ENCODE data around the gene PAPSS2.
"Not testable (repeated sequence)": the region's sequence is repeated elsewhere in the genome, so short reads cannot be mapped to it uniquely, and the experiment has no call there.

The PAPSS2 gene

DNA sequence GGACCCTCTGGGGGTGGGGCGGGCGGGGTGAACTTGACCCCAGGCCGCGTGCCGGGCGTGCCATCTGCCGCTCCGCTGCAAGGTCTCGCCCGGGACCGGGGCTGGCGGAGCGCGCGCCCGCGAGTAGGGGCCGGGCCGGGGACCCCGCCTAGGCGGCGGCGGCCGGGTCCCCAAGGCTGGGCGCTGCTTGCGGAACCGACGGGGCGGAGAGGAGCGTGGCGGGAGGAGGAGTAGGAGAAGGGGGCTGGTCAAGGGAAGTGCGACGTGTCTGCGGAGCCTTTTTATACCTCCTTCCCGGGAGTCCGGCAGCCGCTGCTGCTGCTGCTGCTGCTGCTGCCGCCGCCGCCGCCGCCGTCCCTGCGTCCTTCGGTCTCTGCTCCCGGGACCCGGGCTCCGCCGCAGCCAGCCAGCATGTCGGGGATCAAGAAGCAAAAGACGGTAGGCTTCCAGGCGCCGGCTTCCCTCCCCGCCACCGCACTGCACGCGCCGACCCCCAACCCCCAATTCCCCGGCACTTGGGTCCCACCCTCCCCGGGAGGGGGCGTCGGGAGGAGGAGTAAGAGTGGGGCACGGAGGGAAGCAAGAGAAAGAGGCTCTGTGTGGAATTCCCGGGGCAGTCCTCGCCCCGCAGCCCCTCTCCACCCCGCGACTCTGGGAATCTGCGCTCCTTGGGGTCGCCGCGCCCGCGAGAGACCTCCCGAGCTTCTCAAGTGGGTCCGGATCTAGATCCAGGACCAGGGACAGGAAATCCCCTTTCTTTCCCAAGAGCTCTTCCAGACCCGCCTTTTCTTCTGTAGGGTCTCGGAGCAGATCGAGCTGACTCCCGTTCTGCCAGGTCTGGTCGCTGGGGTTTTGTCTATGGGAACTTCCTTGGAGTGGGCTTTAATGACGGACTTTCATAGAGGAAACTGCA, at the start of gene PAPSS2:
Gene PAPSS2 (plus strand): TSS at position 308 of the 913 bp plus-strand sequence. CDS start 104 bp downstream, at position 412.
- TF ChIP-seq CTCF (IDR thresholded peaks at IDR 0.05): no peak
- no peaks in the 10 kb centered on the region for H3K36me3 ChIP-seq (ENCODE audit: control insufficient read depth, insufficient read depth, low read length)
- no peak within 1 kb of the TSS for H3K9ac ChIP-seq
- H3K4me1 ChIP-seq: no peaks in the 10 kb centered on the region
- H3K27me3 ChIP-seq (ENCODE audit: control insufficient read depth, insufficient read depth, low read length): no peaks in the 10 kb centered on the region
- peak within 1 kb of the TSS; percentile 60 for H3K4me3 ChIP-seq (ENCODE audit: low read depth, low read length)
- no peak within 1 kb of the TSS for H3K27ac ChIP-seq
- H3K9me3 ChIP-seq (ENCODE audit: control insufficient read depth, low read length): no peaks in the 10 kb centered on the region
- H3K4me2 ChIP-seq (ENCODE audit: low read length): peak within 1 kb of the TSS; percentile 88
- H3K79me2 ChIP-seq: no peaks in the 10 kb centered on the region
- peak within 1 kb of the TSS; percentile 92 for H2AFZ ChIP-seq

DNA sequence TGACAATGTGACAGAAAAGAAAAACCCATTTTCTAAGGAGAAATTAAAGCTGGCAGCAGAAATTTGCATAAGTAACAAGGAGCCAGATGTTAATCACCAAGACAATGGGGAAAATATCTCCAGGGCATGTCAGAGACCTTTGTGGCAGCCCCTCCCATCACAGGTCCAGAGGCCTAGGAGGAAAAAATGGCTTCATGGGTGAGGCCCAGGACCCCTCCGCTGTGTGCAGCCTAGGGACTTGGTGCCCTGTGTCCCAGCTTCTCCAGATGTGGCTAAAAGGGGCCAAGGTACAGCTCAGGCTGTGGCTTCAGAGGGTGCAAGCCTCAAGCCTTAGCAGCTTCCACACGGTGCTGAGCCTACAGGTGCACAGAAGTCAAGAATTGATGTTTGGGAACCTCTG, 48.3 kb upstream of the PAPSS2 start:
- not testable (repeated sequence) for H3K9me3 ChIP-seq (ENCODE audit: control insufficient read depth, low read length); H3K4me3 ChIP-seq (ENCODE audit: low read depth, low read length); H3K36me3 ChIP-seq (ENCODE audit: control insufficient read depth, insufficient read depth, low read length); H3K4me1 ChIP-seq; H3K27me3 ChIP-seq (ENCODE audit: control insufficient read depth, insufficient read depth, low read length); H3K4me2 ChIP-seq (ENCODE audit: low read length); H3K9ac ChIP-seq; H3K27ac ChIP-seq; H2AFZ ChIP-seq; H3K79me2 ChIP-seq

DNA sequence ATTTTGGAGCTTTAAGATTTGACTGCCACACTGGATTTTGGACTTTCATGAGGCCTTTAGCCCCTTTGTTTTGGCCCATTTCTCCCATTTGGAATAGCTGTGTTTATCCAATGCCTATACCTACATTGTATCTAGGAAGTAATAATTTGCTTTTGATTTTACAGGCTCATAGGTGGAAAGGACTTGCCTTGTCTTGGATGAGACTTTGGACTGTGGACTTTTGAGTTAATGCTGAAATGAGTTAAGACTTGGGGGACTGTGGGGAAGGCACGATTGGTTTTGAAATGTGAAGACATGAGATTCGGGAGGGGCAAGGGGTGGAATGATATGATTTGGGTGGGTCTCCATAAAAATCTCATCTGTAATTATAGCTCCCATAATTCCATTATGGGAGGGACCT, 47.6 kb upstream of the PAPSS2 start:
- no peak for TF ChIP-seq CTCF (IDR thresholded peaks at IDR 0.05)
- H2AFZ ChIP-seq: no peak overlapping the region
- H3K4me2 ChIP-seq (ENCODE audit: low read length): no peak overlapping the region
- H3K4me3 ChIP-seq (ENCODE audit: low read depth, low read length): no peak overlapping the region
- H3K27ac ChIP-seq: no peak overlapping the region
- no peaks in the 10 kb centered on the region for H3K4me1 ChIP-seq
- no peaks in the 10 kb centered on the region for H3K36me3 ChIP-seq (ENCODE audit: control insufficient read depth, insufficient read depth, low read length)
- no peak overlapping the region for H3K9ac ChIP-seq
- no peaks in the 10 kb centered on the region for H3K9me3 ChIP-seq (ENCODE audit: control insufficient read depth, low read length)
- no peaks in the 10 kb centered on the region for H3K79me2 ChIP-seq
- H3K27me3 ChIP-seq (ENCODE audit: control insufficient read depth, insufficient read depth, low read length): no peaks in the 10 kb centered on the region

- Histone ChIP-seq H3K79me2 (no peaks in the 10 kb centered on the region), H3K36me3 (ENCODE audit: control insufficient read depth, insufficient read depth, low read length) (no peaks in the 10 kb centered on the region), H3K9me3 (ENCODE audit: control insufficient read depth, low read length) (no peaks in the 10 kb centered on the region), H3K9ac (no peak overlapping the region), H3K4me3 (ENCODE audit: low read depth, low read length) (no peak overlapping the region), H3K27ac (no peak overlapping the region), H3K4me2 (ENCODE audit: low read length) (no peak overlapping the region), H2AFZ (no peak overlapping the region), H3K27me3 (ENCODE audit: control insufficient read depth, insufficient read depth, low read length) (no peaks in the 10 kb centered on the region), H3K4me1 (no peaks in the 10 kb centered on the region)
- TF ChIP-seq CTCF (IDR thresholded peaks at IDR 0.05): no peak
These were observed 45.9 kb upstream of the PAPSS2 start for GRCh38 chr10:87613751-87614150.

DNA sequence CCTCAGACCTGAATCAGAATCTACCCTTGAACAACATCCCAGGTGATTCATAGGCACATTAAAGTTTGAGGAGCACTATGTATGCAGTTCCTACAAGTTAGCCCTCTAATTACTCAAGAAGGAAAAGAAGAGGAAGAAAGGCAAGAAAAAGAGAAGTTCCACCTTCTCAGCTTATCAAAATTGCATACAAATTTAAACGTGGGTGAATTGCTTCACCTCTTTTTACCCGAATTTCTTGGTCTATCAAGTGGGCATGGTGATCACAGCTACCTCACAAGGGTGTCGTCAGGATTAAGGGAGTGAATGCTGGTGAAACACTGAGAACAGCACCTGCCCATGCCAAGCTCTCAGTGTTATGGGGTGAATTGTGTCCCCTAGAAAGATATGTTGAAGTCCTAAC, 43.8 kb upstream of the PAPSS2 start:
- no peak overlapping the region for H3K27ac ChIP-seq
- no peak overlapping the region for H3K4me3 ChIP-seq (ENCODE audit: low read depth, low read length)

More for the DNA sequence above, 43.8 kb upstream of the PAPSS2 start:
- Histone ChIP-seq H3K79me2 (no peaks in the 10 kb centered on the region), H3K9me3 (ENCODE audit: control insufficient read depth, low read length) (no peaks in the 10 kb centered on the region), H3K36me3 (ENCODE audit: control insufficient read depth, insufficient read depth, low read length) (no peaks in the 10 kb centered on the region), H3K4me2 (ENCODE audit: low read length) (no peak overlapping the region), H3K4me1 (no peaks in the 10 kb centered on the region), H3K9ac (no peak overlapping the region), H2AFZ (no peak overlapping the region), H3K27me3 (ENCODE audit: control insufficient read depth, insufficient read depth, low read length) (no peaks in the 10 kb centered on the region)
- no peak for TF ChIP-seq CTCF (IDR thresholded peaks at IDR 0.05)

Data from parathyroid adenoma (tissue), 2 donors.